Glomerular endothelial cell (primary cell): ENCODE results near the gene PGAP6. TPM values are rescaled to one million over a fixed set of nuclear protein-coding genes. Genes with fewer than 3 reads are reported as not detected.
A peak's percentile ranks its signal among the peaks of the same experiment; 100 is the strongest.
"Not testable (repeated sequence)": the region's sequence is repeated elsewhere in the genome, so short reads cannot be mapped to it uniquely, and the experiment has no call there.

Experiments used
- DNase-seq: peaks from one replicate; pipeline ENCODE4 v3.0.0-alpha.2; 2011; ENCODE audit warnings: low read depth, low spot score; ENCODE audit errors: extremely low read depth
- total RNA-seq: library from RNA; depleted of rRNA; stranded (reverse); fragments of >200 nt; gene quantifications from 2 replicates; pipeline ENCODE4 v1.2.3, GENCODE V29; 2015

PGAP6 gene, protein sequence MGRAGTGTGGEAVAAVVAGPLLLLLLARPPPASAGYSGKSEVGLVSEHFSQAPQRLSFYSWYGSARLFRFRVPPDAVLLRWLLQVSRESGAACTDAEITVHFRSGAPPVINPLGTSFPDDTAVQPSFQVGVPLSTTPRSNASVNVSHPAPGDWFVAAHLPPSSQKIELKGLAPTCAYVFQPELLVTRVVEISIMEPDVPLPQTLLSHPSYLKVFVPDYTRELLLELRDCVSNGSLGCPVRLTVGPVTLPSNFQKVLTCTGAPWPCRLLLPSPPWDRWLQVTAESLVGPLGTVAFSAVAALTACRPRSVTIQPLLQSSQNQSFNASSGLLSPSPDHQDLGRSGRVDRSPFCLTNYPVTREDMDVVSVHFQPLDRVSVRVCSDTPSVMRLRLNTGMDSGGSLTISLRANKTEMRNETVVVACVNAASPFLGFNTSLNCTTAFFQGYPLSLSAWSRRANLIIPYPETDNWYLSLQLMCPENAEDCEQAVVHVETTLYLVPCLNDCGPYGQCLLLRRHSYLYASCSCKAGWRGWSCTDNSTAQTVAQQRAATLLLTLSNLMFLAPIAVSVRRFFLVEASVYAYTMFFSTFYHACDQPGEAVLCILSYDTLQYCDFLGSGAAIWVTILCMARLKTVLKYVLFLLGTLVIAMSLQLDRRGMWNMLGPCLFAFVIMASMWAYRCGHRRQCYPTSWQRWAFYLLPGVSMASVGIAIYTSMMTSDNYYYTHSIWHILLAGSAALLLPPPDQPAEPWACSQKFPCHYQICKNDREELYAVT
- 162 and 197 TPM in 2 replicates for total RNA-seq

DNA sequence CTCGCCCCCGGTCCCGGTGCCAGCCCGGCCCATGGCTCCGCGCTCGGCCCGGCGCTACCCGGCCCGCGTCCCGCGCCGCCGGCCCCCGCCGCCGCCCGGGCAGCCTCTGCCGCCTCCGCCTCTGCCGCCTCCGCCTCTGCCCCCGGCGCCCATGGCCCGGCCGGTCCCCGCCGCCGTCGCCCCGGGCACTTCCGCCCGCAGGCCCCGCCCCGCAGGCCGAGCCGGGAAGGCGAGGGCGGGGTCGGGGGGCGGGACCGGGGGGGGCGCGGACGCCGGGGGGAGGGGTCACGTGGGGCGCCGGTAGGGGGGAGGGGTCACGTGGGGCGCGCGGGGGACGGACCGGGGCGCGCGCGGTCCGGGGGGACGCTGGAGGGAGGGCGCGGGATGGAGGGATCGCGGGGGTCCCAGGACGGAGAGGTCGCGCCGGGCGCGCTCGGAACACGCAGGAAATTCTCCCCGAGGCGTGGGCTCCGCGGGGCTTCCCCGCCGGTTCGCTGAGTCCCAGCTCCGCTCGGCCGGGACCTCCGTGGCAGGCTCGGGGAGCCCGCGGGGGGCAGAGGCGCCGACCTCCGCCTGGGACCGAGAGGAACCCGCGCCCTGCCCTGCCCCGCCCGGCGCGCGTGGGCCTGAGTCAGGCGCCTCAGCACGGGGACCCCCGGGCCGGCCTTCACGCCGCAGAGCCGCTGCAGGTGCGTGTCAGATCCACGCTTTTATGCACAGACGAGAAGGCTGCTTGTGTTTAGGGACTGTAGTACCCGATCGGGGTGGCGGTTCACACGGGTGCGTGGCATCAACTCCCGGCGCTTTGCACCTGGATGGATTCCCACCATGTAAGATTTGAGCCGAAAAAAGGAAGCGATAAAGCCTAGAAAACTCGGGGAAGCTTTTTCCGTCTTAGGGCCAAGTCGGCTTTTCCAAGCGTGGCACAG, at the start of gene PGAP6:
Gene PGAP6 (minus strand): TSS at position 190 of the 929 bp plus-strand sequence. CDS start 157 bp downstream, at position 33.
- DNase-seq, result no peak

DNA sequence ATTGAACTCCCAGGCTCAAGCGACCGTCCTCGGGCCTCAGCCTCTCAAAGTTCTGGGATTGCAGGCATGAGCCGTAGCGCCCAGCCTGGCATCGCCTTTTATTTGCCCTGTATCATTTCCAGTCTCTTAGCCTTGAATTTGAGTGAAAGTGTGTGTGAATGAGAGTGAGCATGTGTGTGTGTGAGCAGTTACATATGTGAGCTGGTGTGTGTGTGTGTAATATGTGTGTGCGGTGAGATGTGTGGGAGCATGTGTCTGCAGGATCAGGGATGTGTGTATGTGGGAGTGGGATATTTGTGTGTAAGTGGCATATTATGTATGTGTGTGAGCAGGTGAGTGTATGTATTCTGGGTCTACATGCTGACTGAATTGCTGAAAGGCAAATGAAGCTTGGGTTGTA, 49.1 kb upstream of the PGAP6 start:
- DNase-seq, result no peak

DNA sequence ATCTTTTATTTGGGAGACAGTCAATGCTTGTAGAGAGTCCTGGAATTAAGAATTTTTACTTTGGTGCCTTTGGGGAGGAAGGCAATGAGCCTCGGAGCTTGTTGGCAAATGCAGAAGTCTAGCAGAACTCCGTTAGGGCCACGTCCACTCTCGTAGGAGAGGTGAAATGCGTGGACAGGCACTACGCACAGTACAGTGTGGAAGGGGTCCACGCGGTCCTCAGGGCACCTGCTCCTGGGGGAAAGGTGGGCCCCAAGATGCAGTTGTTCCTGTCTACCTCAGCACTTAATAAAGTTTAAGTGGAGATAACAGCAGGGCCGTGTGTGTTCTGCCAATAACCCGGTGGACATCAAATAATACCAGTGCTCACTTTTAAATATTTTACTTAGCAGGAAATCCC, 45.5 kb upstream of the PGAP6 start:
- no peak for DNase-seq

DNA sequence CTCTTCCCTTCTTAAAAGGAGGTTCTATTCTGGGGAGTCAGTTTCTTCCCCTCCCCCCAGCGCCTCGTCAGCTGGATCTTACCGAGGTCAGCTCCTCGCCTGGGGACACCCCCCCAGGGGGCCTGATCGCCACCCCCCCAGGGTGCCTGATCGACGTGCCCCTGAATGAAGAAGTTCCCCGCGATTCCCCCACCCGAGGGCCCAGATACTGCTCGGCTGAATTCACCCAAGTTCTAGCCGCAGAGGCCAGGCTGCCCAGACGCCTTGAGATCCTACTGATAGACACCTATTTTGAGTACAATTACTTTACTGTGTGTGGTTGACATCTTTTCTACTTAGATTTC, 45.1 kb upstream of the PGAP6 start:
- no peak for DNase-seq

DNA sequence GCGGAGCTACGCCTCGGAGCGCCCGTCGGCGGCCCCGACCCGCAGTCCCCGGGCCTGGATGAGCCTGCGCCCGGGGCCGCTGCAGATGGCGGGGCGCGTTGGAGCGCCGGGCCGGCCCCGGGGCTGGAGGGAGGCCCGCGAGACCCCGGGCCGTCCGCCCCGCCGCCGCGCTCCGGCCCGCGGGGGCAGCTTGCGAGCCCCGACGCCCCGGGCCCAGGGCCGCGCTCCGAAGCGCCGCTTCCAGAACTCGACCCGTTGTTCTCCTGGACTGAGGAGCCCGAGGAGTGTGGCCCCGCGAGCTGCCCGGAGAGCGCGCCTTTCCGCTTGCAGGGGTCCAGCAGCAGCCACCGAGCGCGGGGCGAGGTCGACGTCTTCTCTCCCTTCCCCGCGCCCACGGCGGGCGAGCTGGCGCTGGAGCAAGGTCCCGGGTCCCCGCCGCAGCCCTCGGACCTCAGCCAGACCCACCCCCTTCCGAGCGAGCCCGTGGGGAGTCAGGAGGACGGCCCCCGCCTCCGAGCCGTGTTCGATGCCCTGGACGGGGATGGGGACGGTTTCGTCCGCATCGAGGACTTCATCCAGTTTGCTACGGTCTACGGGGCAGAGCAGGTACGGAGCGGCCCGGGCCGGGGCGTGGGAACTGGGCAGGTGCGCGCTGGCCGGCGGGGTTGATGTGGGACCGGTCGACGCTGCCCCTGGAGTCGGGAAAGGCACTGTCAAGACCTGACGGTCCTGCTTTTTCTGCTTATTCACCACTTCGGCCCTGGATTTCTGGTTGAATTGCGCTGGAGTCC, 44.5 kb upstream of the PGAP6 start:
- DNase-seq, result no peak

DNA sequence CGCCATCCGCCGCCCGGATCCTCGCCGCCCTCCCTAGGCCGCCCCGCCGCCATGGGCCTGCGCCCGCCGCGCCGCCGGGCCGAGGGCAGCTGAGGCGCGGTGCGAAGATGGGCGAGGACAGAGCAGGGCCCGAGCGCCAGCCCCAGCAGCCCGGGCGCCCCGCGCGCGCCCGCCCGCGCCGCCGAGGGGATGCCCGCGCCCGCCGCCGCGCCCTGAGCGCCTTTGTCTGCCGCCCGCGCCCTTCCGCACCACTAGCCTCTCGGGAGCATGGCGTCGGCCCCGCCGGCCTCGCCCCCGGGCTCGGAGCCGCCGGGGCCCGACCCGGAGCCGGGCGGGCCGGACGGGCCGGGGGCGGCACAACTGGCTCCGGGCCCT, 43.9 kb upstream of the PGAP6 start:
- no peak for DNase-seq

DNA sequence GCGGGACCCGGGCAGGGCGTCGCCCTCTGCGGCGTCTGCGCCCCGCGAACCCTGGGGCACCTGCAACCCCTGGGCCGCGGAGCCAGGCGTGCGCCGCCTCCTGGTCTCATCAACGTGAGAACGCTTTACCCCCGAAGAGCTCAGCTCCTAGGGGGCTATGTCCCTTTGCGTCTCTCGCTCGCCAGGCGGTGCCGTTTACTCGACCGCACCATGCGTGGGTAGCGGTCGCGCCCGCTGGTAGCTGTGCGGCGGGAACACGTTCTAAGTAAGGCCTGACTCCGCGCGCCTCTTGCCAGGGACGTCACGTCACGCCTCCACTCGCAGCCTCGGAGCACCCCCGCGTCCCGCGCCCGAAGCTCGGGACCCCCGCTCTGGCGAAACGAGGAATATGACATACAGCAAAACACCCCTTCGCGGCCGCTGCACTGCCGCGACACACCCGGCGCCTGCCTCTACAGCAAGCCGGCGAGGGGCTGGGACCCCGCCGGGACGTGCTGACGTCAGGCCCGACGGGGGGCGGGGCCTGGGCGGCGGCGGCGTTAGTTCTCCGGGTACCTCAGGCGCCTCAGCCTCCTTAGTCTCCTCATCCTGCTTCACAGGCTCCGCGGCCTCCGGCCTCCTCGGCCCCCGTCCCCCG, 43.4 kb upstream of the PGAP6 start, which contains the start of gene RAB11FIP3:
Gene RAB11FIP3 (plus strand): TSS at position 568 of the 637 bp plus-strand sequence. CDS start 358 bp downstream, outside the sequence.
- no peak for DNase-seq

DNA sequence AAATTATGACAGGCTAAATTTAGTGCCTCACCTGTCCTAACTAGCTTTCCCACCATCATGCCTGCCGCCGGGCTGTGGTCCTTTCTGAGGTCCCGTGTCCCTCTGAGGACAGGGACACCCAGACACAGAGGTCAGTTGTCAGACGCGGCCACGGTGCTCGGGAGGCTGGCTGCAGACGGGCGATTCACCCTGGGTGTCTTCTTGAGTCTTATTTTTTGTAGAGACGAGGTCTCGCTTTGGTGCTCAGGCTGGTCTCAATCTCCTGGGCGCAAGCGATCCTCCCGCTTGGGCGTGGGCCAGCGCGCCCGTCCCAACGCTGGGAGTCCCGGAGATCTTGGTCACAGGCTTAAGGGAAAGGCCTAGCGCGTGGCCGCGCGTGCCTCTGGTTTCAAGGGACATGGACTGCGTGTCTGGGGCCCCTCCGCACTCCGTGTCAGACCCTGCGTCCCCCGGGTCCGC, 42.9 kb upstream of the PGAP6 start:
- no peak for DNase-seq

DNA sequence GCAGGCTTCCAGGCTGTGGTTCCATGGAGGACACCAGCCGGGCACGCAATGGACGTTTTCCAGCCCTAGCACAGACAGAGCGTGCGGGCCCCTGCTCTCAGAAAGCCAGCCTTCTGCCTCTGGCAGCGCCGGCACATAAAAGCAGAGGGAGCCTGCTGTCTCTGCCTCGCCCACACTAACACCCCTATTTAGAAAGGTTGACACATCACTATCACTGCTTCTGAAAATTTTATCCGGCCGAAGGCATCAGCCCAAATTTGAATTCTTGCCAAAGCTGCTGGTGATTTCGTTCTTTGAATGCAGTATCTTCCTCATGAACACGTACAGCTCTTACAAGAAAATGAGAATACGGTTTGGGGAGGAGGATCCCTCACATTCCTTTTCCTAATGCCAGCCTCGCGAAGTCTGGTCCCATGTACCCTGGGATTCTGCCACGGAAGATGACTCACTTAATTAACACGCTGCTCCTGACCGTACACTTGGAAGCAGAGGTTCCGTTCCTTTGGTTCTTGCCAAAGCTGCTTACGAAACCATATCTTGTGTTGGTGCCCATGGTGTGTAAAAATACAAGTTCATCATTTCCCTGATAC, 42.4 kb upstream of the PGAP6 start:
- peak; percentile 88 for DNase-seq

DNA sequence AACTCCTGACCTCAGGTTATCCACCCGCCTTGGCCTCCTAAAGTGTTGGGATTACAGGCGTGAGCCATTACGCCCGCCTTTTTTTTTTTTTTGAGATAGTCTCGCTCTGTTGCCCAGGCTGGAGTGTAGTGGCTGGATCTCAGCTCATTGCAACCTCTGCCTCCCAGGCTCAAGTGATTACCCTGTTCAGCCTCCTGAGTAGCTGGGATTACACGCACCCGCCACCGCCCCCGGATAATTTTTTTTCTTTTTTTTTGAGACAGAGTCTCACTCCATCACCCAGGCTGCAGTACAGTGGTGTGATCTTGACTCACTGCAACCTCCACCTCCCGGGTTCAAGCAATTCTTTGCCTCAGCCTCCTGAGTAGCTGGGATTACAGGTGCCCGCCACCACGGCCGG, 40.4 kb upstream of the PGAP6 start:
- not testable (repeated sequence) for DNase-seq

DNA sequence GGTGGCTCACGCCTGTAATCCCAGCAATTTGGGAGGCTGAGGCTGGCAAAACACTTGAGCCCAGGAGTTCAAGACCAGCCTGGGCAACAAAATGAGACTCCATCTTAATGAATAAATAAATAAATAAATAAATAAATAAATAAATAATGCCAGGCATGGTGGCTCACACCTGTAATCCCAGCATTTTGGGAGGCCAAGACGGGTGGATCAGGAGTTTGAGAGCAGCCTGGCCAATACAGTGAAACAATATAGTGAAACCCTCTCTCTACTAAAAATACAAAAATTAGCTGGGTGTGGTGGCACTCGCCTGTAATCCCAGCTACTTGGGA, 33.4 kb upstream of the PGAP6 start:
- DNase-seq, result not testable (repeated sequence)

DNA sequence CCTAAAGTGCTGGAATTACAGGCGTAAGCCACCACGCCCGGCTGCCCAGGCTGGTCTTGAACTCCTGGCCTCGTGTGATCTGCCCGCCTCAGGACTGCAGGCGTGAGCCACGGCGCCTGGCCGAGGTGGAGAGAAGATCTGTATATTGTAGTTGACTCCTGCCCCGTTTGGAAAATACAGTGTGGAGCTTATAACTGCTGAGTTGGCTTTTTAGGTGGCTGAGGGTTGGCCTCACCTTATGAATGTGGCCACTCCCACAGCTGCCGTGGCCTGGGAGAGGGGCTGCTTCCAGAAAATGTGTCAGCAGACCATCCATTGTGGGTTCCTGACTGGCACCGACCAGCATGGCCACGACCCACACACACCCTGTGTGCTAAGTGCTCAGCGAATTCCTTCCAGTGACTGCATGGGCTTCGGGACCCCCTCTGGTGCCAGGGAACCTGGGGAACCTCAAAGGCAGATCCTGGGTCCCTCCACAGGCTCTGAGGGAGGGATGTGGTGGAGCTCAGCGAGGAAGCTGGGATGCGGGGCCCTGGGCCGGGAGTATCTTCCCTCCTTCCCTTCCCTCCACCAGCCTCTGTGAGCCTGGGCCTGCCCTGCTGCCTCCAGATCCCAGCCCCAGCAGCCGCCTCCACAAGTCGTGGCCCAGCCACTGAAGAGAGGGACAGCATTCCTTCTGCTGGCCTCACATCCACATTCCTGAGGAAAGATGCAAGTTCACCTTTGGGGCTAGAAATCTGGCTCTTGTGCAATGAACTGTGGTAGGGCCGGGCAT, 32.8 kb upstream of the PGAP6 start:
- DNase-seq, result no peak

DNA sequence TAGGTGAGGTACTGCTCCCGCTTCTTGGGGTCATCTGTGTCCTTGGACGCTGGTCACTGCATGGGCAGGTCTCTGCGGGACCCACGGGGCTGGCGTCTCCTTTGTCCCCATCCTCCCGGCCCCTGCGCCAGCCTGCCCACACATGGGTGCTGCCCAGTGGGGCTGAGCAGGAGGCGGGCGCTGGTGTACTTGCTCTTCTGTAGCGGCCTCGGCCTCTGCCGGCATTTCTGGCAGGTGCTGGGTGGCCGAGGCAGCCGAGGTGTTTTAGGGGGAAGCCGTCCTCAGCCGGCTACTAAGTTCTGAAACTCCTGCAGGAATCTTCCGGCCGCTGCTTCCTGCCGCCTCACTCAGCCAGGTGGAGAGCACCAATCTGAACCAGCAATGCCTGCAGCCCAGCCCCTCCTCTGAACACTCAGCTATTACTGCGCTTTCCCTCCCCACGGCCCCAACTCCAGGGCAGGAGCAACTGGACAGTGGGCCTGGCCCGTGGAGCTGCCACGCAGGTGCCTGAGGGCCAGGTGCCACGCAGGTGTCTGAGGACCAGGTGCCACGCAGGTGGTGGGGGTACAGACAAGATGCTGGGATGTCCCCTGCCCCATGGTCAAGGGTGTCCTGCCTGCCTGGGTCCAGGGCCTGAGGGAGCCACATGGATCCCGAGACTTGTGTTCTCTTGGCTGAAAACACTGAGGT, 29.9 kb upstream of the PGAP6 start:
- DNase-seq, result no peak

DNA sequence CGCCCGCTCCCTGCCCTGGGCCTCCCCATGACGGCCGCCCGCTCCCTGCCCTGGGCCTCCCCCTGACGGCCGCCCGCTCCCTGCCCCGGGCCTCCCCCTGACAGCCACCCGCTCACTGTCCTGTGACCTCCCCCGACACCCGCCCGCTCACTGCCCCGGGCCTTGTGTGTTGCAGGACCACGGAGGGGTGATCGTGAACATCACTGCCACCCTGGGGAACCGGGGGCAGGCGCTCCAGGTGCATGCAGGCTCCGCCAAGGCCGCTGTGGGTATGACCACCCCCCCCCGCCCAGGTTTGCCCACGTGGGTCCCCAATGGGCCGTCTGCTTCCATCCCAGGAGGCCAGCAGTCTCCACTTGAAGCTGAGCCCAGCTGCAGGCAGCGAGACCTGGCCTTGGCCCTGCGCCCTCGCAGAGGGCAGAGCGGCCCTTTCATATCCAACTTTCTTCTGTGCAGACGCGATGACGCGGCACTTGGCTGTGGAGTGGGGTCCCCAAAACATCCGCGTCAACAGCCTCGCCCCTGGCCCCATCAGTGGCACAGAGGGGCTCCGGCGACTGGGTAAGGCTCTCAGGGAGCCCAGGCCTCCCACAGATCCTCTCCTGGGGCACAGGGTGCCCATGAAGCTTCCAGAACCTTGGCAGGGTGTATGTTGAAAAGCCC, 28.9 kb upstream of the PGAP6 start:
- DNase-seq, result no peak

DNA sequence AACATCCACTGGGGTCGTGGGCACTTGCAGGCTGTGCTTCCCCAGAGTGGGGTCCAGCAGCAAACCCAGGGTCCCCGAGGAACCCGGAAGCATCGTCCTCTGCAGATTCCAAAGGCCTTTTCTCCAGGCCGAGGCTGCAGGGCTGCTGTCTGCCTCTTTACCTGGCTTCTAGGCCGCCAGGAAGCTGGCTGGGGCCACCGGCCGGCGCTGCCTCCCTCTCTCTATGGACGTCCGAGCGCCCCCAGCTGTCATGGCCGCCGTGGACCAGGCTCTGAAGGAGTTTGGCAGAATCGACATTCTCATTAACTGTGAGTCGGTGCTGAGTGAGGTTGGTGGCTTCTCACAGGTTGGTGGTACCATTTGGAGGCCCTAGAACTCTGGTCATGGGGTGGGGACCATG, 25.5 kb upstream of the PGAP6 start:
- no peak for DNase-seq

DNA sequence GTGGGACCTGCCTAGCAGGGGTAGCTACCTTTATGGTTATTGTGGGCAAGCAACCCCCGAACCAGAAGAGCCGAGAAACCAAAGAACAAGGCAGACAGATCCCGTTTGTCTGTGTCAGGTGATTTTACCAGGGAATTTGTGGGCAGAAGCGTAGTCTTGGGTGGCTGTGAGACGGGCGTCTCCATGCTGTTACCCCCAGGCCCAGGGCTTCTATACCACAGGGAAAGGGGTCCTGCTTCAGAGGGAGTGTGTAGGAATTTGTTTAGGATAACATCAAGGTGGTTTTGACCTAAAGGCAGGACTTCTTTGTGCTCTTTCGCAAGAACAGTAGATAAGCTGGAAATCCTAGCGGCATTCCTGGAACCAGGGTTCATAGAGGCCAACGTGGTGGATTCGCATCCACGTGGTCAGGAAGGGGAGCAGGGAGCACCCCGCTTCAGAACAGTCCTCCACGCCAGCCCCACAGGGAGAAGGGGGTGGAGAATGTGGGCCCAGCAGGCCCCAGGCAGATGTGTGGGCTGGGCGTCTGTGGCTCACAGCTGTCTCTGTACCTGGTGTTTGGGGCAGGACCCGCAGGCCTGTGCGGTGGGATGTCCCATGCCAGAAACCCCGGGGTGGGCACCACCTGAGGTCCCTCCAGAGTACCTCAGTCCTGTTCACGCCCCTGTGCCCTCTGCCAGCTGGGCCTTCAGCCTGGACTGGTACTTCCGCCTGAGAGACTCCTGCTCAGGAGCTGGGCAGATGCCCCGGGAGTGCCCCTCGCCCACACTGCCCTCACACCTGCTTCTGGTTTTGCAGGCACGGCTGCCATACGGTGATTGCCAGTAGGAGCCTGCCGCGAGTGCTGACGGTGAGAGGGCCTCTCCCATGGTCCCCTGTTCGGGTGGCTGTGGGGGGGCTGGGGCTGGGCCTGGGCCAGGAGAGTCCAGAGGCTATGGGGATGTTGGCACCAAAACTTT, 24.0 kb upstream of the PGAP6 start:
- no peak for DNase-seq
